ENCODE data around the gene LDHAL6A. TPM values are rescaled to one million over a fixed set of nuclear protein-coding genes. Genes with fewer than 3 reads are reported as not detected.

Gene LDHAL6A
- total RNA-seq, 4 donors from 2014 or later = not detected

GRCh38 chr11:18457450-18457849, 1.8 kb downstream of the LDHAL6A start:
- no peak for TF ChIP-seq POLR2A (IDR thresholded peaks at IDR 0.05)
- H3K9me3 ChIP-seq = no peaks in the 10 kb centered on the region
- H3K36me3 ChIP-seq = no peaks in the 10 kb centered on the region
- WGBS, 2 donors (ENCODE audit: low coverage in 1 of 2) = 10 to 45% methylated on average over 2 to 3 of the region's 3 CpGs
- no peak for ATAC-seq
- peaks cover 19% of the 10 kb centered on the region for H3K27me3 ChIP-seq
- no peak overlapping the region for H3K27ac ChIP-seq
- no peak overlapping the region for H3K4me3 ChIP-seq
- no peaks in the 10 kb centered on the region for H3K4me1 ChIP-seq

GRCh38 chr11:18459634-18460033, 4.0 kb downstream of the LDHAL6A start:
- ATAC-seq = no peak
- TF ChIP-seq POLR2AphosphoS5 (IDR thresholded peaks at IDR 0.05) (no peak), EP300 (IDR thresholded peaks at IDR 0.05) (no peak), POLR2A (IDR thresholded peaks at IDR 0.05) (no peak)
- TF ChIP-seq, protein P1, sequence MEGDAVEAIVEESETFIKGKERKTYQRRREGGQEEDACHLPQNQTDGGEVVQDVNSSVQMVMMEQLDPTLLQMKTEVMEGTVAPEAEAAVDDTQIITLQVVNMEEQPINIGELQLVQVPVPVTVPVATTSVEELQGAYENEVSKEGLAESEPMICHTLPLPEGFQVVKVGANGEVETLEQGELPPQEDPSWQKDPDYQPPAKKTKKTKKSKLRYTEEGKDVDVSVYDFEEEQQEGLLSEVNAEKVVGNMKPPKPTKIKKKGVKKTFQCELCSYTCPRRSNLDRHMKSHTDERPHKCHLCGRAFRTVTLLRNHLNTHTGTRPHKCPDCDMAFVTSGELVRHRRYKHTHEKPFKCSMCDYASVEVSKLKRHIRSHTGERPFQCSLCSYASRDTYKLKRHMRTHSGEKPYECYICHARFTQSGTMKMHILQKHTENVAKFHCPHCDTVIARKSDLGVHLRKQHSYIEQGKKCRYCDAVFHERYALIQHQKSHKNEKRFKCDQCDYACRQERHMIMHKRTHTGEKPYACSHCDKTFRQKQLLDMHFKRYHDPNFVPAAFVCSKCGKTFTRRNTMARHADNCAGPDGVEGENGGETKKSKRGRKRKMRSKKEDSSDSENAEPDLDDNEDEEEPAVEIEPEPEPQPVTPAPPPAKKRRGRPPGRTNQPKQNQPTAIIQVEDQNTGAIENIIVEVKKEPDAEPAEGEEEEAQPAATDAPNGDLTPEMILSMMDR (IDR thresholded peaks at IDR 0.05) = no peak
- 88 to 90% methylated on average over 2 to 3 of the region's 4 CpGs for WGBS, 2 donors (ENCODE audit: low coverage in 1 of 2)
- no peaks in the 10 kb centered on the region for H3K9me3 ChIP-seq
- peaks cover 19% of the 10 kb centered on the region for H3K27me3 ChIP-seq
- no peaks in the 10 kb centered on the region for H3K36me3 ChIP-seq
- H3K27ac ChIP-seq = no peak overlapping the region
- no peak overlapping the region for H3K4me3 ChIP-seq
- H3K4me1 ChIP-seq = no peaks in the 10 kb centered on the region

DNA sequence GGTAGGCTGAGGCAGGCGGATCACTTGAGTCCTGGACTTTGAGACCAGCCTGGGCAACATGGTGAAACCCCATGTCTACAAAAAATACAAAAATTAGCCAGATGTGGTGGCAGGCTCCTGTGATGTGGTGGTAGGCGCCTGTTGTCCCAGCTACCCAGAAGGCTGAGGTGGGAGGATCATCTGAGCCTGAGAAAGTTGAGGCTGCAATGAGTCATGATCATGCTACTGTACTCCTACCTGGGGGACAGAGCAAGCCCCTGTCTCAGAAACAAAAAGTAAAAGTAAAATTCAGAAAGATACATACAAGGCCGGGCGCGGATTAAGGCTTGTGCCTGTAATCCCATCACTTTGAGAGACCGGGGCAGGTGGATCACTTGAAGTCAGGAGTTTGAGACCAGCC, 6.3 kb downstream of the LDHAL6A start:
- ATAC-seq = no peak
- no peaks in the 10 kb centered on the region for H3K4me1 ChIP-seq
- no peak overlapping the region for H3K27ac ChIP-seq
- 97% methylated on average over 5 to 6 of the region's 6 CpGs for WGBS, 2 donors (ENCODE audit: low coverage in 1 of 2)
- no peaks in the 10 kb centered on the region for H3K27me3 ChIP-seq
- TF ChIP-seq POLR2A (IDR thresholded peaks at IDR 0.05) = no peak
- no peak for TF ChIP-seq EP300 (IDR thresholded peaks at IDR 0.05)
- TF ChIP-seq, protein P1 (IDR thresholded peaks at IDR 0.05) = no peak
- no peak for TF ChIP-seq POLR2AphosphoS5 (IDR thresholded peaks at IDR 0.05)
- no peaks in the 10 kb centered on the region for H3K9me3 ChIP-seq
- no peaks in the 10 kb centered on the region for H3K36me3 ChIP-seq
- no peak overlapping the region for H3K4me3 ChIP-seq

GRCh38 chr11:18463439-18463838, 7.8 kb downstream of the LDHAL6A start:
- Histone ChIP-seq H3K27me3 (no peaks in the 10 kb centered on the region), H3K4me3 (no peak overlapping the region), H3K36me3 (no peaks in the 10 kb centered on the region), H3K9me3 (no peaks in the 10 kb centered on the region), H3K27ac (no peak overlapping the region), H3K4me1 (no peaks in the 10 kb centered on the region)
- ATAC-seq = no peak
- TF ChIP-seq, protein P1 (IDR thresholded peaks at IDR 0.05) = no peak
- no peak for TF ChIP-seq POLR2A (IDR thresholded peaks at IDR 0.05)
- no peak for TF ChIP-seq POLR2AphosphoS5 (IDR thresholded peaks at IDR 0.05)
- TF ChIP-seq EP300 (IDR thresholded peaks at IDR 0.05) = no peak
- 77 to 78% methylated on average over 1 of the region's 1 CpG for WGBS, 2 donors (ENCODE audit: low coverage in 1 of 2)

DNA sequence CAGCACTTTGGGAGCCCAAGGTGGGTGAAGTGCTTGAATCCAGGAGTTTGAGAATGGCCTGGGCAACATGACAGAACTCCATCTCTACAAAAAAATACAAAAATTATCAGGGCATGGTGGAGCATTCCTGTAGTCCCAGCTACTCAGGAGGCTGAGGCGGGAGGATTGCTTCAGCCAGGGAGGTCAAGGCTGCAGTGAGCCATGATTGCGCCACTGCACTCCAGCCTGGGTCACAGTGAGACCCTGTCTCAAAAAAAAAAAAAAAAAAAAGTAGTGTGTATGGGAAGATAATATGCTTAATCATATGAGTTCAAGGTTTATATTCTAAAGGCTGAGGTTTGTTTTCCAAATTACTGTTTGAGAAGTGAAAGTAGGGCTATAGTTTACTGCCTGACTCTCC, 10.7 kb downstream of the LDHAL6A start:
- H3K27ac ChIP-seq = no peak overlapping the region
- H3K27me3 ChIP-seq = no peaks in the 10 kb centered on the region
- no peaks in the 10 kb centered on the region for H3K9me3 ChIP-seq
- no peak for ATAC-seq
- H3K4me1 ChIP-seq = no peaks in the 10 kb centered on the region
- WGBS, 2 donors (ENCODE audit: low coverage in 1 of 2) = 87 to 100% methylated on average over 2 of the region's 2 CpGs
- no peaks in the 10 kb centered on the region for H3K36me3 ChIP-seq
- no peak overlapping the region for H3K4me3 ChIP-seq
- TF ChIP-seq EP300 (IDR thresholded peaks at IDR 0.05) (no peak), POLR2A (IDR thresholded peaks at IDR 0.05) (no peak), POLR2AphosphoS5 (IDR thresholded peaks at IDR 0.05) (no peak)
- TF ChIP-seq, protein P1 (IDR thresholded peaks at IDR 0.05) = no peak

All from gastroesophageal sphincter (tissue), 4 donors.